Measurements from ENCODE around the gene CCDC150. TPM values are rescaled to one million over a fixed set of nuclear protein-coding genes. Genes with fewer than 3 reads are reported as not detected.

CCDC150 gene
- total RNA-seq, 6 experiments from 2014 or later = 1.4 to 4.3 (median 3.8) TPM

- TF ChIP-seq CTCF (IDR thresholded peaks at IDR 0.05) = no peak
- Mint-ChIP-seq H3K9me3 (peaks cover 9% of the 10 kb centered on the region), H3K27ac (no peak overlapping the region), H3K27me3 (ENCODE audit: insufficient read depth) (no peaks in the 10 kb centered on the region), H3K36me3 (ENCODE audit: low read depth) (peaks cover 12% of the 10 kb centered on the region), H3K4me3 (no peak overlapping the region), H3K4me1 (ENCODE audit: low read depth) (0 out of 2 replicates have a peak, but pooled peaks cover 7% of the 10 kb centered on the region)
- no peak for DNase-seq
Observed at GRCh38 chr2:196750291-196750923, 110.9 kb downstream of the CCDC150 start.

GRCh38 chr2:196750977-196751631 is 111.6 kb downstream of the CCDC150 start:
- DNase-seq = peak; percentile 38
- peak; percentile 85 for TF ChIP-seq CTCF (IDR thresholded peaks at IDR 0.05)
- Mint-ChIP-seq H3K36me3 (ENCODE audit: low read depth) (peaks cover 17% of the 10 kb centered on the region), H3K27ac (no peak overlapping the region), H3K4me1 (ENCODE audit: low read depth) (0 out of 2 replicates have a peak, but pooled peaks cover 7% of the 10 kb centered on the region), H3K4me3 (no peak overlapping the region), H3K9me3 (peaks cover 14% of the 10 kb centered on the region), H3K27me3 (ENCODE audit: insufficient read depth) (no peaks in the 10 kb centered on the region)

GRCh38 chr2:196758474-196759377 is 119.2 kb downstream of the CCDC150 start:
- DNase-seq = peak; percentile 37
- Mint-ChIP-seq H3K9me3 (peaks cover 14% of the 10 kb centered on the region), H3K27ac (peak overlapping the region; percentile 46; the same call in 1 of the 2 replicates), H3K4me3 (peak overlapping the region; percentile 31; the same call in 1 of the 2 replicates), H3K36me3 (ENCODE audit: low read depth) (peaks cover 24% of the 10 kb centered on the region), H3K27me3 (ENCODE audit: insufficient read depth) (no peaks in the 10 kb centered on the region), H3K4me1 (ENCODE audit: low read depth) (peaks cover 26% of the 10 kb centered on the region)
- TF ChIP-seq CTCF (IDR thresholded peaks at IDR 0.05) = peak; percentile 82

- DNase-seq = no peak
- peaks cover 26% of the 10 kb centered on the region for H3K4me1 Mint-ChIP-seq (ENCODE audit: low read depth)
- H3K27me3 Mint-ChIP-seq (ENCODE audit: insufficient read depth) = no peaks in the 10 kb centered on the region
- peak overlapping the region; percentile 31; the same call in 1 of the 2 replicates for H3K4me3 Mint-ChIP-seq
- peak overlapping the region; percentile 46 for H3K27ac Mint-ChIP-seq
- H3K9me3 Mint-ChIP-seq = peaks cover 9% of the 10 kb centered on the region
- peaks cover 19% of the 10 kb centered on the region for H3K36me3 Mint-ChIP-seq (ENCODE audit: low read depth)
- TF ChIP-seq CTCF (IDR thresholded peaks at IDR 0.05) = no peak
Observed at GRCh38 chr2:196759378-196759706, 119.8 kb downstream of the CCDC150 start.

GRCh38 chr2:196767101-196767500 is 127.6 kb downstream of the CCDC150 start:
- no peak for TF ChIP-seq CTCF (IDR thresholded peaks at IDR 0.05)
- Mint-ChIP-seq H3K4me3 (no peak overlapping the region), H3K27me3 (ENCODE audit: insufficient read depth) (no peaks in the 10 kb centered on the region), H3K36me3 (ENCODE audit: low read depth) (peaks cover 10% of the 10 kb centered on the region; the same call in 1 of the 2 replicates), H3K9me3 (no peaks in the 10 kb centered on the region), H3K27ac (no peak overlapping the region), H3K4me1 (ENCODE audit: low read depth) (no peaks in the 10 kb centered on the region)
- DNase-seq = no peak

Other genes with a start within 250 kb of the CCDC150 start
- gene HECW2, start 46.2 kb upstream of the CCDC150 start, total RNA-seq (2021; fragmentation: NEBNext Ultra II Directional; extraction: Animal tissue kit (Norgen Biotek cat#: 25700)) = 10 to 100 TPM in 5 of 6 experiments, 1 to 10 TPM in 1; 9.9 to 15.8 (median 12.3) TPM
- 10 to 100 TPM; 23.1 to 40.8 (median 30.0) TPM for gene GTF3C3, start 160.0 kb downstream of the CCDC150 start, total RNA-seq (2021; fragmentation: NEBNext Ultra II Directional; extraction: Animal tissue kit (Norgen Biotek cat#: 25700))
- gene C2orf66, start 169.6 kb downstream of the CCDC150 start, total RNA-seq (2021; fragmentation: NEBNext Ultra II Directional; extraction: Animal tissue kit (Norgen Biotek cat#: 25700)) = under 1 TPM in 1 of 6 experiments, not detected in 5; 0.09 TPM